H1 (cell line): ENCODE measurements around the gene SNX13. TPM values are rescaled to one million over a fixed set of nuclear protein-coding genes. Genes with fewer than 3 reads are reported as not detected.

Source experiments
- CTCF ChIA-PET: fragments of 300-600 bp; sonication (Branson Sonifier 250); formaldehyde crosslinking; loops from one replicate; lab custom pipeline; 2021; ENCODE audit not compliant: partially characterized antibody; lab: Charles Lee
- POLR2A ChIA-PET: fragments of 300-600 bp; sonication (Branson Sonifier 250); formaldehyde crosslinking; loops from one replicate; lab custom pipeline; 2021; ENCODE audit warnings: inconsistent platforms; ENCODE audit not compliant: partially characterized antibody; lab: Charles Lee
- DNase-seq, 2 experiments: peaks; one replicate each; pipeline versions ENCODE4 v3.0.0 to v3.0.0-alpha.2; 2010 to 2022; ENCODE audit warnings: low spot score in 2 of 2, low read depth in 1 of 2, mixed read lengths in 1 of 2
- FAIRE-seq: peaks from 2 replicates; lab custom pipeline; 2011; peaks lifted over from hg19 to GRCh38; lab: Jason Lieb, UNC
- H2AFZ ChIP-seq: 2 replicates; pipeline ENCODE4 v1.8.1; 2012; ENCODE audit warnings: low read length, inconsistent platforms
- H2AK5ac ChIP-seq: 2 replicates; pipeline ENCODE4 v1.6.1; 2013; ENCODE audit warnings: low read depth, low read length
- H2BK120ac ChIP-seq: replicated peaks from 2 replicates; pipeline ENCODE3; 2013; ENCODE audit warnings: low read depth, low read length, inconsistent platforms
- H2BK12ac ChIP-seq: 2 replicates; pipeline ENCODE4 v1.6.1; 2013; ENCODE audit warnings: low read depth, low read length
- H2BK15ac ChIP-seq: 2 replicates; pipeline ENCODE4 v1.6.1; 2013; ENCODE audit warnings: low read length
- H2BK20ac ChIP-seq: 2 replicates; pipeline ENCODE4 v1.6.1; 2013; ENCODE audit warnings: low read length
- H2BK5ac ChIP-seq: 2 replicates; pipeline ENCODE4 v1.6.1; 2013; ENCODE audit warnings: low read depth, low read length
- H3K14ac ChIP-seq: 2 replicates; pipeline ENCODE4 v1.6.1; 2013; ENCODE audit warnings: inconsistent platforms; ENCODE audit not compliant: insufficient read length
- H3K18ac ChIP-seq: 2 replicates; pipeline ENCODE4 v1.6.1; 2013; ENCODE audit warnings: low read length; ENCODE audit errors: extremely low read depth
- H3K23ac ChIP-seq: 2 replicates; pipeline ENCODE4 v1.6.1; 2013; ENCODE audit warnings: inconsistent platforms; ENCODE audit not compliant: insufficient read length
- H3K23me2 ChIP-seq: 2 replicates; pipeline ENCODE4 v1.6.1; 2013; ENCODE audit warnings: low read depth, low read length
- H3K27ac ChIP-seq: 2 replicates; pipeline ENCODE4 v1.6.1; 2011; ENCODE audit warnings: low read depth, low read length, inconsistent platforms
- H3K27me3 ChIP-seq, 4 experiments: replicated peaks in 1 of 4; 1 replicate in 1 of 4; 2 replicates in 3 of 4; pipeline versions ENCODE4 v1.6.1 to v1.8.1; 2011 to 2013; ENCODE audit warnings: low read length in 3 of 4, mild to moderate bottlenecking in 3 of 4, inconsistent platforms in 2 of 4, mixed read lengths in 2 of 4, moderate library complexity in 1 of 4; ENCODE audit not compliant: control insufficient read depth in 3 of 4, insufficient read depth in 3 of 4; ENCODE audit errors: extremely low read depth in 1 of 4
- H3K36me3 ChIP-seq, 4 experiments: 2 replicates each; pipeline versions ENCODE4 v1.6.1 to v1.8.1; 2011 to 2013; ENCODE audit warnings: mild to moderate bottlenecking in 4 of 4, low read length in 3 of 4, moderate library complexity in 2 of 4, control low read depth in 1 of 4, inconsistent platforms in 1 of 4; ENCODE audit not compliant: insufficient read depth in 4 of 4, control insufficient read depth in 2 of 4
- H3K4ac ChIP-seq: replicated peaks from 2 replicates; pipeline ENCODE3; 2013; ENCODE audit warnings: low read length, low read depth, mixed read lengths, inconsistent platforms; ENCODE audit not compliant: insufficient read length
- H3K4me1 ChIP-seq, 4 experiments: replicated peaks in 1 of 4; 1 replicate in 1 of 4; 2 replicates in 3 of 4; pipeline versions ENCODE4 v1.6.1 to v1.8.1; 2011 to 2013; ENCODE audit warnings: low read length in 3 of 4, inconsistent platforms in 2 of 4, mixed read lengths in 1 of 4; ENCODE audit not compliant: insufficient read depth in 4 of 4, control insufficient read depth in 3 of 4
- H3K4me2 ChIP-seq, 2 experiments: 2 replicates each; pipeline versions ENCODE4 v1.6.1 to v1.8.1; 2011 to 2013; ENCODE audit warnings: low read depth in 2 of 2, low read length in 2 of 2, control low read depth in 1 of 2, inconsistent platforms in 1 of 2, mild to moderate bottlenecking in 1 of 2; ENCODE audit not compliant: insufficient read depth in 1 of 2
- H3K4me3 ChIP-seq, 4 experiments: fragments of 200-600, 300-600 bp in 1 of 4; sonication (generic), shearing (Covaris generic), sonication (Bioruptor Twin) in 1 of 4; 2 replicates each; pipeline versions ENCODE4 v1.5.1 to v1.8.1; 2011 to 2016; ENCODE audit warnings: low read length in 4 of 4, low read depth in 3 of 4, control low read depth in 2 of 4, inconsistent platforms in 2 of 4, mild to moderate bottlenecking in 2 of 4, mixed read lengths in 1 of 4, moderate library complexity in 1 of 4; ENCODE audit not compliant: insufficient read depth in 2 of 4; ENCODE audit errors: extremely low read depth in 1 of 4
- H3K56ac ChIP-seq: replicated peaks from 2 replicates; pipeline ENCODE3; 2013; ENCODE audit warnings: low read depth, mild to moderate bottlenecking, mixed read lengths, low read length, inconsistent platforms; ENCODE audit not compliant: insufficient read length
- H3K79me1 ChIP-seq: 2 replicates; pipeline ENCODE4 v1.6.1; 2013; ENCODE audit warnings: low read depth, low read length, control low read depth
- H3K79me2 ChIP-seq, 2 experiments: 2 replicates each; pipeline versions ENCODE4 v1.6.1 to v1.8.1; 2012 to 2013; ENCODE audit warnings: low read length in 2 of 2, mild to moderate bottlenecking in 2 of 2, inconsistent platforms in 1 of 2; ENCODE audit not compliant: insufficient read depth in 2 of 2, control insufficient read depth in 1 of 2
- H3K9ac ChIP-seq, 4 experiments: replicated peaks in 1 of 4; 1 replicate in 1 of 4; 2 replicates in 3 of 4; pipeline versions ENCODE4 v1.6.1 to v1.8.1; 2011 to 2013; ENCODE audit warnings: low read depth in 3 of 4, low read length in 3 of 4, control low read depth in 2 of 4, mild to moderate bottlenecking in 2 of 4, moderate library complexity in 2 of 4, inconsistent platforms in 1 of 4; ENCODE audit errors: extremely low read depth in 1 of 4
- H3K9me3 ChIP-seq, 2 experiments: 2 replicates each; pipeline versions ENCODE4 v1.6.1 to v1.8.1; 2012 to 2013; ENCODE audit warnings: mild to moderate bottlenecking in 2 of 2, moderate library complexity in 2 of 2, control low read depth in 1 of 2, inconsistent platforms in 1 of 2, low read depth in 1 of 2, low read length in 1 of 2, mixed read lengths in 1 of 2; ENCODE audit not compliant: insufficient read depth in 2 of 2
- H4K20me1 ChIP-seq, 2 experiments: replicated peaks in 1 of 2; 2 replicates each; pipeline versions ENCODE3 to v1.8.1; 2011 to 2013; ENCODE audit warnings: inconsistent platforms in 2 of 2, low read length in 2 of 2, mild to moderate bottlenecking in 1 of 2; ENCODE audit not compliant: insufficient read depth in 2 of 2, control insufficient read depth in 1 of 2
- H4K5ac ChIP-seq: 2 replicates; pipeline ENCODE4 v1.6.1; 2013; ENCODE audit warnings: low read length, low read depth, mixed read lengths, inconsistent platforms; ENCODE audit not compliant: insufficient read length
- H4K8ac ChIP-seq: 2 replicates; pipeline ENCODE4 v1.8.0; 2013; ENCODE audit warnings: mild to moderate bottlenecking, moderate library complexity, low read length, inconsistent platforms; ENCODE audit not compliant: insufficient read depth; ENCODE audit errors: extremely low read depth
- H4K91ac ChIP-seq: replicated peaks from 2 replicates; pipeline ENCODE3; 2013; ENCODE audit warnings: low read length, mixed read lengths, inconsistent platforms; ENCODE audit not compliant: insufficient read length
- MAFK ChIP-seq: IDR thresholded peaks from 2 replicates; pipeline ENCODE4 v1.6.1; 2012; ENCODE audit warnings: low read depth, mild to moderate bottlenecking, improper control_type of control experiment, low read length
- PHF8 ChIP-seq: fragments of 200-600 bp; sonication (generic); conservative IDR thresholded peaks from 2 replicates; pipeline ENCODE4 v1.7.1; 2012; ENCODE audit warnings: low read depth, mild to moderate bottlenecking, inconsistent platforms, low read length, moderate library complexity
- WGBS, 2 experiments: shearing (Covaris generic) in 1 of 2; methylation state at CpG; one replicate each; pipeline versions ENCODE4 v1.1.6 to v1.1.7; 2013 to 2015; ENCODE audit warnings: low lambda C conversion rate in 2 of 2, mixed read lengths in 2 of 2, inconsistent platforms in 1 of 2, low coverage in 1 of 2, missing lambda C conversion rate in 1 of 2; ENCODE audit not compliant: insufficient replicate concordance in 2 of 2, insufficient coverage in 1 of 2, insufficient read length in 1 of 2; ENCODE audit errors: extremely low coverage in 1 of 2, missing lambda C conversion rate in 1 of 2; 5-methylcytosine and 5-hydroxymethylcytosine counted together
- polyA plus RNA-seq, 7 experiments: library from polyadenylated mRNA; depleted of rRNA in 3 of 7; stranded (reverse) in 5 of 7; unstranded in 2 of 7; fragments of >200 nt in 5 of 7; fragments of 200-250 nt in 2 of 7; gene quantifications; 1 replicate in 5 of 7; 2 replicates in 1 of 7; 4 replicates in 1 of 7; pipeline versions ENCODE4 v1.2.1 to v1.2.3, GENCODE V29; 2011 to 2013; ENCODE audit warnings: missing spikeins in 2 of 7, mixed read lengths in 2 of 7
- total RNA-seq: library from RNA; stranded (reverse); fragmentation: NEBNext Ultra II Directional; extraction: Animal tissue kit (Norgen Biotek cat#: 25700); gene quantifications from 2 replicates; pipeline ENCODE4 v1.2.1, GENCODE V29; 2021

Gene SNX13
- total and polyA plus RNA-seq, 2 of the 8 experiments (the other 6 are each of a cell fraction or from before 2014, with no cell fraction given) = 5.5 to 27.4 TPM

GRCh38 chr7:17951742-17952254 lies 11.5 kb upstream of the SNX13 start:
- no peak for FAIRE-seq
- TF ChIP-seq PHF8 (no peak), MAFK (peak; percentile 66)
- CTCF ChIA-PET = no interaction called here
- Histone ChIP-seq H2AK5ac (no peak overlapping the region), H2BK120ac (no peak overlapping the region), H3K23ac (no peak overlapping the region), H3K27me3 (no peaks in the 10 kb centered on the region), H2BK5ac (no peak overlapping the region), H4K8ac (no peak overlapping the region), H3K18ac (no peak overlapping the region), H3K79me2 (no peaks in the 10 kb centered on the region), H3K27ac (no peak overlapping the region), H4K5ac (no peak overlapping the region), H3K9ac (no peak overlapping the region), H4K91ac (no peak overlapping the region), H3K79me1 (no peaks in the 10 kb centered on the region), H3K4me1 (no peaks in the 10 kb centered on the region), H3K9me3 (no peaks in the 10 kb centered on the region), H3K36me3 (no peaks in the 10 kb centered on the region), H2BK12ac (no peak overlapping the region), H2BK15ac (no peak overlapping the region), H3K4me3 (no peak overlapping the region), H2BK20ac (no peak overlapping the region), H4K20me1 (no peaks in the 10 kb centered on the region), H3K4me2 (no peak overlapping the region), H3K23me2 (no peaks in the 10 kb centered on the region), H3K14ac (no peak overlapping the region), H2AFZ (no peak overlapping the region), H3K56ac (no peak overlapping the region), H3K4ac (no peak overlapping the region)
- POLR2A ChIA-PET = no interaction called here
- WGBS, 2 experiments = 95% methylated on average over 5 of the region's 5 CpGs; no CpG with 5 or more reads in 1 of the 2 experiments
- no peak for DNase-seq
